ENCODE results near the gene AKAP14.
"Not testable (repeated sequence)": the region's sequence is repeated elsewhere in the genome, so short reads cannot be mapped to it uniquely, and the experiment has no call there.

AKAP14 gene

DNA sequence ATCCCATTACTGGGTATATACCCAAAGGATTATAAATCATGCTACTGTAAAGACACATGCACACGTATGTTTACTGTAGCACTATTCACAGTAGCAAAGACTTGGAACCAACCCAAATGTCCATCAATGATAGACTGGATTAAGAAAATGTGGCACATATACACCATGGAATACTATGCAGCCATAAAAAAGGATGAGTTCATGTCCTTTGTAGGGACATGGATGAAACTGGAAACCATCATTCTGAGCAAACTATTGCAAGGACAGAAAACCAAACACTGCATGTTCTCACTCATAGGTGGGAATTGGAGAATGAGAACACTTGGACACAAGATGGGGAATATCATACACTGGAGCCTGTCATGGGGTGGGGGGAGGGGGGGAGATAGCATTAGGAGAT is 71.1 kb downstream of the AKAP14 start:
- H3K4me3 ChIP-seq (ENCODE audit: low read depth, low read length); H3K36me3 ChIP-seq (ENCODE audit: insufficient read depth, low read length); H3K27me3 ChIP-seq (ENCODE audit: insufficient read depth, low read length); H3K27ac ChIP-seq (ENCODE audit: low read depth, low read length); H2AFZ ChIP-seq (ENCODE audit: low read length, unreplicated experiment); H3K4me1 ChIP-seq (ENCODE audit: control insufficient read depth, insufficient read depth, low read length, unreplicated experiment); H3K79me2 ChIP-seq (ENCODE audit: control insufficient read depth, insufficient read depth, low read length, unreplicated experiment): not testable (repeated sequence)

Measured in ACC112 (cell line).